ENCODE measurements around the gene PAPPA.

DNA sequence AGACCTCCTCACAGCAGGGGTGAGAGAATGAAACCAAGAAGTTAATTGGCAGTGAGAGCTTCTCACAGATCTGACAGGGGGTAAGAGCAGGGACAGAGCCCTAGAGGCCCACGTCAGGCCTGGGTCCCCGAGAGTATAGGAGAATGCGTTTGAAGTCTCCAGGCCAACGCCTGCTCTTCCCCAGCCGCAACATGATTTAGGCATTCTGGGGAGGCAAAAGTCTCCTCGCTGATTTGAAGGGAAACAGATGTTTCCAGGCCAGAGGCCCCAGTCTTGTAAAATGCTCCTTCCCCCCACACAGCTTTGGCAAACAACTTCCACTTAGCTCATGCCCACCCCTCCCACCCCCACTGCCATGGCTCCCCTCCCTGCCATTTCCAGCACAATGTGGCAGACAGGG lies 294.3 kb downstream of the PAPPA start:
- TF ChIP-seq CTCF (IDR thresholded peaks at IDR 0.05) (no peak), EZH2 (IDR thresholded peaks at IDR 0.05) (no peak), EZH2phosphoT487 (IDR thresholded peaks at IDR 0.05) (no peak)

Data from neural progenitor cell (in vitro differentiated cells).